Activated CD4-positive, CD25-positive, alpha-beta regulatory T cell (primary cell): ENCODE measurements around the gene BEGAIN.

Experiments
- DNase-seq, 4 experiments: peaks; one replicate each; lab custom pipeline; 2025; lab: John Stamatoyannopoulos, UW

The BEGAIN gene

DNA sequence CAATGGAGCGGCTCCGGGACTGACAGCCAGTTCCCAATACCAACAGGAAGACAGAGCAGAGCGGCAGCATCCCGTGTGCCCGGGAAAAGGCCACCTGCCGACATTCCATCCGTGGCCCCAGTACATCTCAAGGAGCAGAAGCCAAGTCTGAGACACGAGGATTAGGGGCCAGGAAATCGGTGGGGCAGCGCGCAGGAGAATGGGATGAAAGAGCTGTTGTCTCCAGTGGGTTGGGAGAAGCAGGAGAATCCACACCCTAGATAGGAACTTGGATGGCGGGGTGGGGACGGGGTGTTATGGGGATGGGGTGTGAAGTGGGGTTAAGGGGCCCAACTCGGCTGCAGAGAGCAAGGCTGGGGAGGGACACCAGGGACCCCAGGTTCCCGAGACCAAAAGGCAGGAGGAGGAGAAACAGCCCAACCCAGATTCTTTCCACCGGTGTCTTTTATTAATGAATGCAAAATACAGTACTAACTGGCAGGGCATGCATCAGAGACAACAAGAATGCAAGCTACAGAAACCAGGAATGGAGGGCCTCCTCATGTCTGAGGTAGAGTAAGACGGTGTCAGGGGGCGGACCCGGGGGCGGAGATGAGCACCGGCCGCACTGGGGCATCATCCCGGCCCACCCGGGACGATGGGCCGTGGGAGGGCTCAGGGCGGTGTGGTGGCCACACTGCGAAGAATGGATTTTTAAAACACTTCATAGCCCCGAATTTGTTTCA lies 50.3 kb downstream of the BEGAIN start:
- DNase-seq: no peak

DNA sequence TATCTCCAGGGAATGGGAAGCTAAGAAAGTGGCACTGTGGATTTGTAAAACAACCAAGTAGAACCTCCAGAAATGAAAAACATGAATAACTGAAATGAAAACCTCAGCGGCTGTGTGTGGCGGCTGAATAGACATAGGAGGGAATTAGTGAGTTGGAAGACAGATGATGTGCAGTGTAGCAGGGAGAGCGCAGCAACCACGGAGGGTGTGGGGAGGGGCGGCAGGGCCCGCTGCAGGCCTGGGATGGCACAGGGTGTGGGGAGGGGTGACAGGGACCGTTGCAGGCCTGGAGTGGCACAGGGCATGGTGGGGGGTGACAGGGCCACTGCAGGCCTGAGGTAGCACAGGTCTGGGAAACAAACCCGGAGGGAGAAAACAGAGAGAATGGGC lies 51.1 kb downstream of the BEGAIN start:
- DNase-seq: no peak

DNA sequence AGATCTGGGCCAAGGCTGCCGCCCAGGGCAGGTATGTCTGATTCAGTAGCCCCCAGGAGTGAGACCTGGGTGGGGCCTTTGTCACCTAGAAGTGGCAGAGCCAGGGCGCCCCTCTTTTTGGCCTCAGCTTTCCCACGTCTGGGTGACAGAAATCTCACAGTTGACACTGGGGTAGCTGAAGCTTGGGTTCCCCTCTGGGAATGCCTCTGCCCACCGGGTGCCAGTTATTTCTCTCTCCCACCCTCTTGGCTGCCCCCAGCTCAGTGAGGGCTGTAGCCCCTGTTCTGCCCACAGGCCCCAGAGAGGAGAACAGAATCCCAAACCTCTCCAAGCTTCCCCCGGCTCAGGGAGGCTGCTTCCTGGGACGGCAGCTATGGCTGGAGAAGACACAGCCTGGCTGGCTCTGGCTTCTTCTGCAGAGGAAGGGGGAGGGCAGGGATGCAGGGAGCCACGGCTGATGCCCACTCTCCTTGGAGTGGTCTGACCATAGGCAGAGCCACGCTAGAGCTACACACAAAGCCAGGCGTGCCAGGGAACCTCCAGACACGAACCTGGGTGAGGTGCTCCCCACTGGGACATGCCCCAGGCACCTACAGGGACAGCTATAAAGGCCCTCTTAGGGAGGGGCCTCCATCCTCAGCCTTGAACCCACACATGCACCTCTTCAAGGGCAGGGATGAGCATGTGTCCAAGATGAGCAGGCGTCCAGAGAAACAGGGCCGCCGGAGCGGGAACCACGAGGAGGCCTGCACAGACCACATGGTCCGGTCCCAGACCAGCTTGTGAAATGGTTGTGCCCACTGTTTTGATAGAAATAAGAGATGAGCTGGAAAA lies 51.7 kb downstream of the BEGAIN start:
- DNase-seq: no peak

DNA sequence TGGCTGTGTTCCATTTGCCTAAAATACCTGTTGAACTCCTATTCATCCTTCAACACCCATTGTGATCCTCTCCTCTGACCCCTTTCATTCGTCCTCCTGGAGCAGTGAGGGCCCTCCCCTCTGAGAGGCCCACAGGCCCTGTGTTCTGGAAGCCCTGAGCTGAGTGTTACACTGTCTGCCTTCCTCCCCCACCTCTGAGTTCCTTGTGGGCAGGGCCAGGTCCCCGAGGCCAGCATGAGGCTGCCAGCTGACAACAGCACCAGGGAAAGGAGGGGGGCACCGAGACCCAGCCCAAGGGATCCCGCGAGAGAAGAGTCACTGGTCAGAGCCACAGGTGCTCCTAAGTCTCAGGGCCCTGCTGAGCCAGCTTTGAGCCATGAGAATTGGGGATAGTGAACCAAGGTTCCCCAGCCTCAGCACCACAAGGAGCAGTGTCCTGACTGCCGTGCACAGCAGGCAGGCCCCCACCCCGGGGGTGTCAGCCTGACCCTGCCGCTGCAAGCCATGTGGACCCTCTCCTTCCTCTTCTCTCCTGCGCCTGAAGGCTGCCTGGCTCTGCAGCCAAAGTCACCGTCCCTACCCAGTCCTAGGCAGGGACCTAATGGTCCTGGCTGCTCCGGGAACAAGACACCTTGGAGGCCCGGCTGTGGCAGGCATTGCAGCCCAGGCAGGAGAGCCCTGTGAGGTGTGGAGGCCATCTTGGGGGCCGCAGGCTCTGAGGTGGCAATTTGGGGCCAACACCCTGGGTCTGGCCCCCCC lies 52.5 kb downstream of the BEGAIN start:
- no peak for DNase-seq

DNA sequence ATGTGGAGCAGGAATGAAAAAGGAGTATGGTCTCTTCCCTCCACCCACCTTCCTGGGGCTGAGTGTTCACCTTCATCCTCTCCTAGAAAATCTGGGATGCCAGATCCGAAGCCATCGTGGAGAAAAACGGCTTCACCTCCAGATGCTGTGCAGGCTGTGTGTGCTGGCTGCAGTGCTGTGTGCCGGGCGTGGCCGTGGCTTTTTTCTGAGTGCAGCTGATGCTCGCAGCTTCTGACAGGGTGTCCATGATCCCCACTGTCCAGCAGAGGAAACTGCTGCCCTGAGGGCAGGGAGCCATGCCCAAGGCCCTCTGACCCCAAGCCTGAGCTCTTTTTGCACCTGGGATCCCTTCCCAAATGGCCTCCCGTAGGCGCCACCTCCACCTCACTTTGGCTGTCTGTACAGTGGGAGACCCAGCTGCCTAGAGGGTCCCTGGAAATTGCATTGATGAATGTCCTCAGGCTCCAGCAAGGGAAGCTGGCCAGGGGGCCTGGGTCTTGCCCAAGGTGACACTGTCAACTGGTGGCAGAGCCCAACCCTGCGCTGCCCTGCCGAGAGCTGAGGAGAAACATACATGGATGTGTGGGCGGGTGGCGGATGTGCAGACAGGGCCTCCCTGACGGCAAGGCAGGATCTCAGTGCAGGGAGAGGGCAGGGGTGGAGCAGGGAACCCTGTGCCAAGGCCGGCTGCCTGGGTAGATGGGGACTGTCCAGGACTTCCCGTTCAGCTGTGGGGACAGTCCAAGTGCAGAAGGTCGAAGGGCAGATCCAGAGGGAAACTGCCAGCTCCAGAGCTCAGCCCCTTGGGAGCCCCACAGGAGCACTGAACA lies 53.3 kb downstream of the BEGAIN start:
- DNase-seq: no peak

DNA sequence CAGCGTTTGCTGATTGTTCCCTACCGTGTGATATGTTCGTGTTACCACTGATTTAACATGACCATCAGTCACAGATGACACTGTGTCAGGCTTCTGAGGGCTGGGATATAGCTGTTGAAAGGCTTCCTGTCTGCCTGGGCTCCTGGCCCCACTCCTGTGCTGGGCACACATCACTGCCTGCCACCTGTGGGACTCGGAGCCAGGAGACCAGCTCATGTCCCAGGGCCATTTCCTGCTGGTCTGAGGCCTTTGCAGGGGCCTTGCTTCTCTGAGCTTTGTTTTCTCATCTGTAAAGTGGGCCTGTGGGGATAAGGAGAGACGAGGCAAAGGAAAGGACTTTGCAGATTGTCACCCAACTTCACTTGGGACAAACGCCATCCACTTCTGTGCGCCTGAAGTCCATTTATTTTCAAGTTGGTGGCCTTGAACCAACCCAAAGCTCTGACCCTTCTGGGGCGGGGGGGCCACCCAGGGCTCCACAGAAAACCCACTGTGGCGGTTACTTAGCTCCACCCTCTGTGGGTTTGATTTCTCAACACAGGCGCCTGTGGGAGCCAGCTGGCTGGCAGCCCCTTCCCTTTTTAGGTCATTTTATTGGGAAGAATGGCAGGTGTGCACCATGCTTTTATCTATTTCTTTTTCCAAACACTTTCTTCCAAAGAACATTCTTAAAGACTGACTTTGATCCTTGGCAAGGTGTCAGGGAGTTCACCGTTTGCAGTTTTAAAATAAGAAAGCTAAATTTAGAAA lies 54.1 kb downstream of the BEGAIN start:
- no peak for DNase-seq

DNA sequence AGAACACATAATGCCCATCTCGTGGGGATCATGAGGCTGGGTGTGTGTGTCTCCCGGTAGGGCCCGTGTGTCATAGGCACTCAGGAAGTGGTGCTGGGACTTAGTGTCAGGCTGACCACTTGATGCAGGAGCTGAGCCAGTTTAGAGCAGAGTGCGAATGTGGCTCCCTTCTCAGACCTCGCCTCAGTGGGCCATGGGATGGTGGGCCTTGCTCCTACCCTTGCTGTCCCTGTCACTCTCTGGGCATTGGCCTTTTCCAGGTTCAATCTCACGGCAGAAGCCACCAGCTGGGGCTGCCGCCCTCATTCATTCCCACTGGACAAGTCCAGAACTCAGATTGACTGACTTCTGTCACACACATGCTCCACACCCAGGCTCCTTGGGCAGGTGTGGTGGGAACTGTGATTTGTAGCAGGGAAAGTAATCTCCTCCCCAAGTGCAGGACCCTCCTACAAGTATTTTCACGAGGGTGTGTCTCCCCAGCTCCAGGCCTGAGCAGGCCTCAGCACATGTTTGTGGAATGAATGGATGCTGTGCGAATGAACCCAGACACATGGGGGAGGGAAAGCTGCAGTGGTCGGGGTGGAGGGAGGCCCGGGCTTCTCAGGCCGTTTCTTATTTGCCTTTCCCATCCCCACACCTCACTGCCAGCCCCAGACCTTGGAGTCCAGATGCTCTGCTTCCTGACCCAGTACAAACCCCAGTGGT lies 54.9 kb downstream of the BEGAIN start:
- no peak for DNase-seq

DNA sequence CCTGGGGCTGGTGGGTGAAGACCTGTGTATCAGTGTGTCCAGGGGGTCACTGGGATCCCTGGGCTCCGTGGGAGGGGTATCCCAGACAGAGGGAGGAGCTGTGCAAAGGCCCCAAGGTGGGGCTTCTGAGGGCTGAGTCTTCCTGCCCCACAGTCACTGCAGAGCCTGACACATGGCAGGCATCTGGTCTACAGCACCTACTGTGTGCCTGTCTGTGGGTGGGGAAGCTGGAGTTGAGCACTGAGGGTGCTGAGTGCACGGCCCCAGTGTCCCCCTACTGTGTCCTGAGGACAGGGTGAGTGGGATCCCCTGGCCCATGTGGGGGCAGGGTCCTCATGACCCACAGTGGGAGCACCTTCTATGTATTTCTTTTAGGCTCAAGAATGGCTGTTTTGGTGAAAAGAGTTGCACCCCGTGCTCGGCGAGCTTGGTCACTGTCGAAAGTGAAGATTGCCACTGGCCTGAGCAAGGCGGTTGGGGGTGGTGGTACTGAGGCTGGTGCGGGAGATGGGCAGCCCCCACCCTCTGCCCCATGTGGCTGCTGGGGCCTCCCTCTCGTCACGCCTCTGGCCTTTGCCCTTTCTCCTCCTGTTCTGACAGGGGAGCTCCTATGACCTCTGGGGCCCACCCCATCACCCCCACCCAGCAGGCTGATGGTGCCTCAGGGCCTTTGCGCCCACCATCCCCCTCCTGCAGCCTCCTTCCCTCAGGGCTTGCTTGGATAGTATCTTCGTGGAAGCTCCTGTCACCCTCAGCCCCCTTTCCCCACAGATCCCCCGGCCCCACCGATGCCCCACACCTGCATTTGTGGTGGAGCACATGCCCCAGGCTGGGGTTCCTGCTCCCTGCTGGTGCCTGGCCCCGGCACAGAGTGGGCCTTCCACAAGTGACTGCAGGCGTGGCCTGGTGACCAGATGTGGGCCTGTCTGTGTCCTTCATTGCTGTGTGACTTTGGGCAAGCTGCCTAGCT lies 55.8 kb downstream of the BEGAIN start:
- DNase-seq: no peak

DNA sequence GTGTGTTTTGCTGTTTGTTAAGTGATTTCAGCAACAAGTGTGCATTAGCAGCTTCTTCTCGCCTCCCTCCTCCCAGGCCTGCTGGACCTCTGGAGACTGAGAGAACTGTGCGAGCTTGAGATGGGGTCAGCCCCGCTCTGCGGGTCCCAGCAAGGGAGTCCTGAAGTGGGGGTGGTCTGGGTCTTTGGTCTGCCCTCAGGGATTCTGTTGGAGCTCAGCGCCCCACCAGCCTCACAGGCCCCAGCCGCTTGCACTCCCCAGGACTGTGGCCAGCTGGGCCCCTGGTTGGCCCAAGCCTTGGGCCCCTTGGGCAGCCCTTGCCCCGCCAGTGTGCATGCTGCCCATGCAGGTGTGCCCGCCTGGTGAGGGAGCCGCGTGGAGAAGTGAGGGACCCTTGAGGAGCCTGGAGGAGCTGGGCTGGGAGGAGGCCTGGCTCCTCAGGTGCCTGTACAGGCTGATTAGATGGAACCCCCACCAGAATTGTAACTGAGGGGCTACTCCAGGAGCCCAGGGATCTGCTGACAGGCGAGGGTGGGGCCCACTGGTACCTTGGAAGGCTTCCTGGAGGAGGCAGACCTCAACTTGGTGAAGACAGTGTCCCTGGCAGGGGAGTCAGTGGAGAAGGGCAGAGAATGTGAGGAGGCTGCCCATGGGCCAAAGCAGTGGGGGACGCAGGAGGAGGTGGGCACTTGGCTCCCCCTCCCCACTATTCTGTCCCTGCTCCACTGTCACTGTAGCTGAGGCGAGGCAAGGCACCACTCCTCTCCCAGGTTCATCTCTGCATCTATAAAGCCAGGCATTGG lies 56.7 kb downstream of the BEGAIN start:
- DNase-seq: no peak

DNA sequence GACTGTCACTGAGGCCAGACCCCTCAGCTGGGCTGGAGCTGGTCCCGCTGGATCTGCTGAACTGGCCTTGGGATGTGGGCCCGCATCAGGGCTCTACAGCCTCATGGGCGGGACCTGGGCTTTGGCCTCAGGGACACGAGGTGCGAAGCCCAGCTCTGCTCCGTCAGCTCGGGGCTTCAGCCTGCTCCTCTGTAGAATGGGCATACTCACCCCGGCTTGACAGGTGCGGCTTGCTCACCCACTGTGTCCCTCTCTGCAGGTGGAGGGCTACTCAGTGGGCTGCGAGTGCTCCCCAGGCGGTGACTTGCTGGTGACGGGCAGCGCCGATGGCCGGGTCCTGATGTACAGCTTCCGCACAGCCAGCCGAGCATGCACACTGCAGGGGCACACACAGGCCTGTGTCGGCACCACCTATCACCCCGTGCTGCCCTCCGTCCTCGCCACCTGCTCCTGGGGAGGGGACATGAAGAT lies 57.6 kb downstream of the BEGAIN start:
- DNase-seq: no peak

DNA sequence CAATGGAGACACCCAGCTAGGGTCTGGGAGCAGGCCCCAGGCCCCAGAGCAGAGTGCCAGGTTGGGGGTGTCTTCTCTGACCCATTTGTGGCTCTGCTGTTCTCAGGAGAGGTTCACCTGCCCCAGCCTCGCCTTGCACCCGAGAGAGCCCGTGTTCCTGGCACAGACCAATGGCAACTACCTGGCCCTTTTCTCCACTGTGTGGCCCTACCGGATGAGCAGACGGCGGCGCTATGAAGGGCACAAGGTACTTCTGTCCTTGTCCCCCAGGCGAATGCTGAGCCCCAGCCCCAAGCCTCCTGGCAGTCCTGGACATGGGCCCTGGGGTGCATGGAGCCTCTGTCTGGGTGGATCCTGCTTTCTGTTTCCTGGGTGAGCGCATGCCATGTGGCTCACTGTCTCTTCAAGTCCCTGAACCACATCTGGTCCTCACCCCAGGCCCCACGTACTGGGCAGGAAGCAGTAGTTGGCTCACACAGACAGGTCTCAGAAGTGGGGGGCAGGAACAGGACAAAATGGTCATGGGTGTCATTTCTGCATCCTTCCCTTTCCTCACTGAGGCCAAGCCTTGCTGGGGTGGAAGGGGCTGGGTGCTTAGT lies 58.2 kb downstream of the BEGAIN start:
- no peak for DNase-seq

DNA sequence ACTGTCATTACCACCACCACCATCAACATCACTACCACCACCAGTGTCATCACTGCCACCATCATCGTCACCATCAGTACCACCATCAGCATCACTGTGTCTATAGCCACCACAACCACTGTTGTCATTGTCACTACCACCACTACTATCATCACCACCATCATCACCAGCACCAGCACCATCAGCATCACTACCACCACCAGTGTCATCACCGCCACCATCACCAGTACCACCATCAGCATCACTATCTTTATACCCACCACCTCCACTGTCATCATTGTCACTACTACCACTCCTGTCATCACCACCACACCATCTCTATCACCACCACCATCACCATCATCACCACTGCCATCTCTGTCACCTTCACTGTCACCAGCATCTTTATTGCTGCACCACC lies 60.6 kb downstream of the BEGAIN start:
- DNase-seq: no peak

DNA sequence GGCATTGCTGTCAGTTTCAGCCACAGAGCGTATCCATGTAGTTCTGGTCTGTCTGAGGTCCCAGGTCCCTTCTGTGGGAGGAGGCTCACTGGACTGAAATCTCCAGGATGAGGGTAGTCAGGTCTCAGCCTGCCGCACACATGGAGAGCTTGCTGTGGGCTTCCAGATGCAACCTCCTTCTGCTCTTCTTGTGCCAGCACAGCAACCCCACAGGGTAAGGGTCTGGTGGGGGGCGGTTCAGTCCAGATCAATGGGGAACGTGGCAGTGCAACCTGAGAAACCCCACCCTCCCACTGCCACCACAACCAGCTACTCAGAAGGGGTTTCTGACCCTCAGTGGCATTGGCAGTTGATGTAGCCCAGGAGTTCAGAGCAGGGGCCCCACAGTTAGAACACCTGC lies 61.2 kb downstream of the BEGAIN start:
- DNase-seq: no peak

DNA sequence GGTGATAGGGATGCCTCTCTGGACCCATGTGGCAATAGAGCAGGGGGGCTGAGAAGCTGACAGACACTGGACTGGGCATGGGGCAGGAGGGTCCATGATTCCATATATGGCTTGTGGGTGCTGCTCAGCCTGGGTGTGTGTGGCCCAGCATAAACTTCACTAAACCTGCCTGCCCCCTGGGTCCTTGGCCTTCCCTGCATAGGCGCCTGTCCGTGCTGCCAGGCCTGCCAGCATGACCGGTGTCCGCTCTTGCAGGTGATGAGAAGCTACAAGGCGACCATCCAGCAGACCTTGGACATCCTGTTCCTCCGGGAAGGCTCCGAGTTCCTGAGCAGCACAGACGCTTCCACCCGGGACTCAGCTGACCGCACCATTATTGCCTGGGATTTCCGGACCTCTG lies 61.6 kb downstream of the BEGAIN start:
- DNase-seq: no peak

DNA sequence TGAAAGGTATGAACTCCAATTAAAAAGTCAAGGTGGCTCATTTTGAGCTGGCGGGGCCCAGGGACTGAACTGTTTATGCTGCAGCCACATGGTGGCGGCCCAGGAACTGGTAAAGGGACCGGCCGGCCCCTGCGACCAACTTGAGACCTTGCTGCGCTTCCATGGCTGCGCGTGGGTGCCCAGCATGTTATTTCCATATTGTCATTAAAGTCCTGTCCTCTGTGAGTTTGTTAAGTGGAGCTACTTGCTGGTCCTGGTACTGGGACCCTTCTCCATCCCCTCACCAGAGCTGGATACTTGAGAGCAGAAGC lies 62.3 kb downstream of the BEGAIN start:
- no peak for DNase-seq

DNA sequence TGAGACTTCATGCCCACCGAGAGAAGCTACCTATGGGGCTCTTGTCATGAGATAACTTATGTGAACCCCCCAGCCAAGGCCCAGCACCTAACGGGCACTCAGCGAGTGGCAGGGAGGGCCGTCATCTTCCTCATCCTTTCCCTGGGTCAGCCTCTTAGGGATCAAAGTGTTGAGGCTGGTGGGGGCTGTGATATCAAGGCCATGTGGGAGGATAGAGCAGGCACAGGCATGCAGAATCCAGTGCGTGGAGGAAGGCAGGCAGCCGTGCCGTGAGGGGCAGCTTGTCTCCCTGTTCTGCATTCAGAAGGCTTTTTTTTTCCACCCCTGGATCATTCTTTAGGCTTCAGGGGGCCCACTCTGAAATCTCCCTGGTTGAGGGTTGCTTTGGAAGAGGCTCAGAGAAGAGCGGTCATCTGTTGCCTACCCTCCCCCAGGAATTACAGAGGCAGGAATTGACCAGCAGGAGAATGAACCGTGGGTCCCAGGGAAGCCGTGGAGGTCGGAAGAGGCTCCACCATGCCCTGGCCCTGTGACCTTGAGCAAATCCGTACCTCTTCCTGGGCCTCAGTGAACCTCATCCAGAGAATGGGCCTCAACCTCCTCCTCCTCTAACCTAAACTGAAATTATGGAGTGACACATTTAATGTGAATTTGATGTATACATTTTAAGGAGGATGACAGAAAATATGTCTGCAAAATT lies 62.8 kb downstream of the BEGAIN start:
- DNase-seq: no peak

DNA sequence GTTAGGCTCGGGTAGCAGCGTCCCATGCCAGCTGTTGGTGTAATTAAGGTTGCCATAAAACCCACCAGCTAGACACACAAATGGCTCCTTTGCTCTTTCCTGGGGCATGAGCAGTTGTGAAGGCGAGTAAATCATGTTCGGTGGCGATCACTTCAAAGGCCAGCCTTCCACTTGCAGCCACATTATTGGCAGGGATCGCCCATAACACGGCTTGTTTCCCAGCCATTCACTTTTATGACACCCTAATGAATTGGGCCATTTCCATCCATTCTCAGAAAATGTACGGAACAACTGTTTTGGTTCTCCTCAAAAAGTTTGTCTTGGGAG lies 63.4 kb downstream of the BEGAIN start:
- DNase-seq: no peak
